GM18499 (cell line): Measurements from ENCODE around the gene TRPC4AP.

Source experiments
- ATAC-seq: cut with Tn5 transposase; IDR thresholded peaks from one replicate; pipeline ENCODE4 v1.9.1; 2021; ENCODE audit warnings: moderate number of reproducible peaks; ENCODE audit not compliant: insufficient read depth, unreplicated experiment

The TRPC4AP gene

GRCh38 chr20:35017099-35017835 lies 75.3 kb downstream of the TRPC4AP start:
- no peak for ATAC-seq

- no peak for ATAC-seq
Measured at GRCh38 chr20:35015863-35016193, 76.8 kb downstream of the TRPC4AP start.

GRCh38 chr20:35014537-35014936 lies 78.1 kb downstream of the TRPC4AP start:
- no peak for ATAC-seq

- ATAC-seq, result no peak
Measured at GRCh38 chr20:35013421-35014411, 78.9 kb downstream of the TRPC4AP start.

- no peak for ATAC-seq
Measured at GRCh38 chr20:35012227-35013069, 80.2 kb downstream of the TRPC4AP start.

- ATAC-seq, result no peak
Measured at GRCh38 chr20:35011589-35012226, 80.9 kb downstream of the TRPC4AP start.

GRCh38 chr20:35010405-35011192 lies 82.0 kb downstream of the TRPC4AP start:
- ATAC-seq, result no peak

GRCh38 chr20:35009665-35010328 lies 82.8 kb downstream of the TRPC4AP start:
- ATAC-seq, result no peak

- no peak for ATAC-seq
Measured at GRCh38 chr20:35008411-35009342, 83.9 kb downstream of the TRPC4AP start.

GRCh38 chr20:35007891-35008290 lies 84.7 kb downstream of the TRPC4AP start:
- no peak for ATAC-seq

- ATAC-seq, result no peak
Measured at GRCh38 chr20:35007413-35007812, 85.2 kb downstream of the TRPC4AP start.

GRCh38 chr20:35006531-35006971 lies 86.1 kb downstream of the TRPC4AP start:
- no peak for ATAC-seq

GRCh38 chr20:35006009-35006408 lies 86.6 kb downstream of the TRPC4AP start:
- no peak for ATAC-seq

GRCh38 chr20:35005463-35005961 lies 87.1 kb downstream of the TRPC4AP start:
- ATAC-seq, result no peak

GRCh38 chr20:35004749-35005462 lies 87.7 kb downstream of the TRPC4AP start:
- ATAC-seq, result no peak

GRCh38 chr20:35004051-35004725 lies 88.4 kb downstream of the TRPC4AP start:
- no peak for ATAC-seq
